GM10266 (cell line): ENCODE results near the gene PYDC1.
"Not testable (repeated sequence)": the region's sequence is repeated elsewhere in the genome, so short reads cannot be mapped to it uniquely, and the experiment has no call there.

Experiments
- DNase-seq: peaks from one replicate; pipeline ENCODE4 v3.0.0; 2012; ENCODE audit errors: extremely low spot score
- TF ChIP-seq, protein P1 (sequence below): IDR thresholded peaks from 2 replicates; pipeline ENCODE4 v1.5.1; 2012; ENCODE audit warnings: mild to moderate bottlenecking, low read depth; ENCODE audit not compliant: control insufficient read depth, insufficient read depth; ENCODE audit errors: missing control alignments

PYDC1 gene

DNA sequence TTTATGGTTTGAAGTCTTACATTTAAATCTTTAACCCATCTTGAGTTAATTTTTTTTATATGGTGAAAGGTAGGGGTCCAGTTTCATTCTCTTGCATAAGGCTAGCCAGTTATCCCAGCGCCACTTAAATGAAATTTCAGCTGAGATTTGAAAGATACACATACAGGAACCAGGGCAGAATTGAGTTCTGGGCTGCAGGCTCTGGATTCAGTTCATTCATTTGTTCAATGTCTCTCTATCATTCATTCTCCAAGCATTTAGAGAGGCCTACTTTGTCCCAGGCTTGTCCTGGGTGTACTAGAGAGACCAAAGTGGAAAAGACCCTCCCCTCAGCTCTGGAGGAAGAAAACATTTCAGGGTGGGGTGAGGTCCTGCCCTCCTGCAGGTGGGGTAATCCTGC is 3.6 kb downstream of the PYDC1 start:
- no peak for DNase-seq
- TF ChIP-seq, protein P1, sequence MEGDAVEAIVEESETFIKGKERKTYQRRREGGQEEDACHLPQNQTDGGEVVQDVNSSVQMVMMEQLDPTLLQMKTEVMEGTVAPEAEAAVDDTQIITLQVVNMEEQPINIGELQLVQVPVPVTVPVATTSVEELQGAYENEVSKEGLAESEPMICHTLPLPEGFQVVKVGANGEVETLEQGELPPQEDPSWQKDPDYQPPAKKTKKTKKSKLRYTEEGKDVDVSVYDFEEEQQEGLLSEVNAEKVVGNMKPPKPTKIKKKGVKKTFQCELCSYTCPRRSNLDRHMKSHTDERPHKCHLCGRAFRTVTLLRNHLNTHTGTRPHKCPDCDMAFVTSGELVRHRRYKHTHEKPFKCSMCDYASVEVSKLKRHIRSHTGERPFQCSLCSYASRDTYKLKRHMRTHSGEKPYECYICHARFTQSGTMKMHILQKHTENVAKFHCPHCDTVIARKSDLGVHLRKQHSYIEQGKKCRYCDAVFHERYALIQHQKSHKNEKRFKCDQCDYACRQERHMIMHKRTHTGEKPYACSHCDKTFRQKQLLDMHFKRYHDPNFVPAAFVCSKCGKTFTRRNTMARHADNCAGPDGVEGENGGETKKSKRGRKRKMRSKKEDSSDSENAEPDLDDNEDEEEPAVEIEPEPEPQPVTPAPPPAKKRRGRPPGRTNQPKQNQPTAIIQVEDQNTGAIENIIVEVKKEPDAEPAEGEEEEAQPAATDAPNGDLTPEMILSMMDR, result no peak

DNA sequence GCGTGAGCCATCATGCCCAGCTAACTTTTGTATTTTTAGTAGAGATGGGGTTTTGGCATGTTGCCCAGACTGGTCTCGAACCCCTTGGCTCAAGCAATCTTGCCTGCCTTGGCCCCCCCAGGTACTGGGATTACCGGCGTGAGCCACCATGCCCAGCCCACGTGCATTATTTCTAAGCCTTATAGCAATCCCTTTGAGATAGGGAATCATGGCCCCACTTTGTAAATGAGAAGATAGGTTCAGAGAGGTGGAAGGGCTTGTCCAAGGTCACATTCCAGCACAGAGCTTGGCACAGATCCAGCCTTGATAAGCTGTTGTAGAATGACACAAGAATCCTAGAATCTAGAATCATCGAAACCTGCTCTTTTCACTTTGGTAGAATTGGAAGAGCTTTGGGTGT is 10.2 kb downstream of the PYDC1 start:
- TF ChIP-seq, protein P1, result no peak
- DNase-seq, result no peak

DNA sequence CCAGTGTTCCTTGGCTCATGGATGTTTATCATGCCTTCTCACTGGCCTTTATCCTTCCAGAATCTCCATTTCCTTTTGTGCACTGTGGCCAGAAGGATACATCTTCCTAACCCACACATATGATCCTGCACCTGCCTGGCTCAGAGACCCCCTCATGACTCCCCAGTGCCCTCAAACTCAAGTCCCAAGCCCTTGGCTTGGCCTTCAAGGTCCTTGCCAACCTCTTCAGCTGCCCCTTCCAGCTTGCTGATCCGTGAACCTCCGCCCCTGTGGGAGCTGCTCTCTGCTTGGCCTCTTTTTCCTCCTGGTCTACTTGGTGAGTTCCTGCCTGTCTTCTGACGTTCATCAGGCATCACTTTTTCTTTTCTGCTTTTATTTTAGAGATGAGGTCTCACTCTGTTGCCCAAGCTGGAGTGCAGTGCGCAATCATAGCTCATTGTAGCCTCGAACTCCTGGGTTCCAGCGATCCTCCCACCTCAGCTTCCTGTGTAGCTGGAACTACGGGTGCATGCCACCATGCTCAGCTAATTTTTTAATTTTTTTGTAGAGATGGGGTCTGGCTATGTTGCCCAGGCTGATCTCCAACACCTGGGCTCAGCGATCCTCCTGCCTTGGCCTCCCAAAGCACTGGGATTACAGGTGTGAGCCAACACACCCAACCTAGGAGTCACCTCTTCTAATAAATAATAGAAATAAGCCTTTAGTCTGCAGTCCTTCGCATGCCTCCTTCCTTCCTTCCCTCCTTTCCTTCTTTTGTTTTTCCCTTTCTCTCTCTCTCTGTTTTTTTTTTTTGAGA is 11.9 kb downstream of the PYDC1 start:
- TF ChIP-seq, protein P1, result no peak
- no peak for DNase-seq

DNA sequence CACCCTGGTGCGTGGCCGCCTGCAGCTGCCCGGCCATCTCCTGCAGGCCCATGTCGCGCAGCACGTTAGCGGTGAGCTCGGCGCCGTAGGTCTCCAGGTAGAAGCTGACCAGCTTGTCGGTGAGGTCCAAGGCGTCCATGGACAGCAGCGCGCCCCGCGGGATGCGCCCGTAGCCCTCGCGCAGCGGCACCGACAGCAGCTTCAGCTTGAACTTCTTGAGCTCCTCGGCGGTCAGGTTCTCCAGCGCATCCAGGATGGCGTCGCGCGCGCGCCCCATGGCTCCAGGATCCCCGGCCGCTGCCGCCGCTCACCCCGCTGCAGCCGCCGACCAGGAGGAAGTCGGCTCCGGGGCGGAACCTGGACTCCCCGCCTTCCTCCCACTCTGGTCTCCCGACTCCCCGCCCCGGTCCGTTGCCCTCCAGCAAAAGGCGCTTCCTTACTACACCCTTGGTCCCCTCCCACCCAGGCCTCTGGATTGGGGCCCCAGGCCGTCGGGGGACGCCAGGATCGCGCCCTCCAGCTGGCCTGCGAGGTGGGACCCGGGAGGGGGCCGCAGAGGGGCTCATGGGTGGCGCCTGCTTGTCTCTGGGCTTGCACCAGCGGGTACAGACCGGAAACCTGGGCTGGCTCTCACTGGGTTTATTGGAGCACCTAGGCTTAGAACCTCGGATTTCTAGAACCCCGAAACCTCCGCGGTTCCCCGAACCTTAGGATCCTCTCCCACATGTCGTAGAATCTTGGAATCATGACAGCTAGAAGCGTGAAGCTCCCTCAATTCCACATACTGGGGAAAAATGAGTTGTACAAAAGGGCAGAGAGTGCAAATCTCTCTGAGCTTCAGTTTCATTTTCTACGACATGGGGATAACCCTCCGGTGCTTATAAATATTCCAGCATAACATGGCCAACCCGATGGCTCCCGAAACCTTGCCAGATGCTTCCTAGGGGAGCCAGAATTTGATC is 14.2 kb downstream of the PYDC1 start, which contains the start of gene PYCARD:
PYCARD (minus strand) TSS at position 347 of the 962 bp plus-strand sequence; CDS start at position 277, 70 bp downstream.
- TF ChIP-seq, protein P1, result no peak
- no peak for DNase-seq

DNA sequence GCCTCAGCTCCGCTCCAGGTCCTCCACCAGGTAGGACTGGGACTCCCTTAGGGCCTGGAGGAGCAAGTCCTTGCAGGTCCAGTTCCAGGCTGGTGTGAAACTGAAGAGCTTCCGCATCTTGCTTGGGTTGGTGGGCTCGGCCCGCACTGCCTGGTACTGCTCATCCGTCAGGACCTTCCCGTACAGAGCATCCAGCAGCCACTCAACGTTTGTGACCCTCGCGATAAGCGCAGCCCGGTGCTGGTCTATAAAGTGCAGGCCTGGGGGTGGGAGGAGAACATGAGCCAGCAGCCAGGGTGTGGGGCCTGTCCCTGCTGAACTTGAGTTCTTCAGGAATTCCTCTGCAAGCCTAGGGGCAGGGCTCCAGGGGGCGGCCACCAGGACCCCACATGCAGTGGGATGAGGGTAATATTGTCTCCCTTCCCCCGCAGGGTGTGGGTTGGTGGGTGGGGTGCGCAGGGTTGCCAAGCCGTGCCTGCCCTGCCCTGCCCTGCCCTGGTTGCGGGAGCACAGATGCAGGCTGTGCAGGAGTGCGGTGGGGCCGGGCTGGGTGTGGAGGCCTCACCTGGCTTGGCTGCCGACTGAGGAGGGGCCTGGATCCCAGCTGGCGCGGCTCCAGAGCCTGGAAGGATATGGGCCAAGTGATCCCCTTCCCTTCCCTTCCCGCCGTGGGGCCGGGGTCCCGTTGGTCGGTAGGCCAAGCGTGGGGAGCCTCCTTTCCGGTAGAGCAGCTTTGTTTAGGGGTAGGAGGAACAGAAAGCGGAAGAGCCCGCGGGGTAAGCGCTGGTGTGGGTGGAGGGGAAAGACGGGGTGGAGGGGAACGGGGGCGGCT is 15.1 kb downstream of the PYDC1 start:
- TF ChIP-seq, protein P1, result no peak
- no peak for DNase-seq

DNA sequence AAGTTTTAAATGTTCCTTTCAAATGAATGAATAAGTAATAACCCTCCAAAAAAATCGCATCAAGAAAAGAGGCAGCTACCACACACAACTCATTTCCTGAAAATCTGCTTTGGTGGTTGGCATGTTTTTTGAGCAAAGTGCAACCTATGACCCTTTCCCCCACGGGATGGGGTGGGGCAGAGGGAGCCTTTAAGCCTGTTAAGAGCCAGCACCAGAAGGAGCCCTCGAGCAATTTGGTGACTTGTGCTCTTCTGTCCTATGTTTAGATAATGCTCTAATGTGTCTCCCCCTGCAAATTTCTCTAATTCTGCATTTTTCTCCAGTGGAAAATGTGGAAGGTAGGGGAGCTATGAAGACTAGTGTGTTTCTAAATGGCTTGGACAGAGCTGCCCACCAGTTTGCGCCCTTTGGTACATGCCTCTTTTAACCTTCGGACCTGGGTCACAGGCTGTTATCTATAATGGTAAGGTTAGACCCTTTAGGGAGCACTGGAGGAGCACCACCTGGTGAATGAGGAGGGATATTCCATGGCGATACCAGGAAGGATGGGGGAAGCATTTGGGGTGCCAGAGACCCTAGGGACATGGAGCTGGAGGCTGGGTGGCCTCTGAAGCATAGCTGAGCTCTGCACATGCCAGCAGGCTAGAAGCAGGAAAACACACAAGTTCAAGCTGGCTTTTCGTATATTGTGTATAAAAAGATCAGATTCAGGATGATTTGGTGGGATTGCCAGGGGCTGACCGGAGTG is 15.9 kb downstream of the PYDC1 start:
- DNase-seq, result no peak
- TF ChIP-seq, protein P1, result peak; percentile 16

DNA sequence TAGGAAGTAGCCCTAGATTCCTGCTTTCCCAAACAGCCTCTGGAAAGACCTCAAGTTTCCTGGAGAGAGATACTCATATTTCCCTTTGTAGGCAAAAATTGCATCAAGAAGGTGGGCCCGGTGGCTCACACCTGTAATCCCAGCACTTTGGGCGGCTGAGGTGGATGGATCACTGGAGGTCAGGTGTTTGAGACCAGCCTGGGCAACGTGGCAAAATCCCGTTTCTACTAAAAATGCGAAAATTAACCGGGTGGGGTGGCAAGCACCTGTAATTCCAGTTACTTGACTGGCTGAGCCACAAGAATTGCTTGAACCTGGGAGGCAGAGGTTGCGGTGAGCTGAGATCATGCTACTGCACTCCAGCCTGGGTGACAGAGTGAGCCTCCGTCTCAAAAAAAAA is 16.8 kb downstream of the PYDC1 start:
- not testable (repeated sequence) for DNase-seq
